K562 (cell line): ENCODE results near the gene RTP5. TPM values are rescaled to one million over a fixed set of nuclear protein-coding genes. Genes with fewer than 3 reads are reported as not detected.

Experiments
- ATAC-seq: fragments of 200-7000 bp; cut with Tn5 transposase; 3 replicates; pipeline ENCODE4 v1.9.1; 2020; ENCODE audit warnings: moderate library complexity
- BruUV-seq: library from RNA; stranded (reverse); fragments of 400-500 nt; replicated peaks from 2 replicates; lab custom pipeline; 2021; lab: Mats Ljungman, UMichigan
- CTCF ChIA-PET: fragments of 300-600 bp; formaldehyde crosslinking; extraction: SDS; loops from one replicate; lab custom pipeline; 2021; ENCODE audit warnings: low intra/inter-chr PET ratio; lab: Yijun Ruan, JAX
- POLR2A ChIA-PET: fragments of 300-600, 350-650 bp; sonication (Branson Sonifier 250); formaldehyde crosslinking; extraction: SDS; loops from one replicate; lab custom pipeline; 2021; ENCODE audit warnings: antibody characterized with exemption, inconsistent platforms; lab: Yijun Ruan, JAX
- DNase-seq, 4 experiments: peaks; one replicate each; pipeline versions ENCODE4 v3.0.0 to v3.0.0-alpha.2; 2011 to 2018; ENCODE audit warnings: low spot score in 3 of 4, mixed read lengths in 3 of 4; ENCODE audit errors: extremely low read depth in 1 of 4
- FAIRE-seq: peaks from 2 replicates; lab custom pipeline; 2011; peaks lifted over from hg19 to GRCh38; lab: Jason Lieb, UNC
- H2AFZ ChIP-seq: 2 replicates; pipeline ENCODE4 v1.6.0; 2011; ENCODE audit warnings: low read depth, low read length, control low read depth, inconsistent platforms
- H3K27ac ChIP-seq: fragments of 200-600 bp; 3 replicates; pipeline ENCODE4 v1.8.0; 2011; ENCODE audit warnings: low read depth, mild to moderate bottlenecking, control low read depth, inconsistent platforms, low read length, moderate library complexity, mixed read lengths; ENCODE audit errors: extremely low read depth
- H3K27me3 ChIP-seq, 2 experiments: fragments of 300-600 bp in 1 of 2; 2 replicates in 1 of 2; 3 replicates in 1 of 2; pipeline versions ENCODE4 v1.6.0 to v1.8.0; 2011; ENCODE audit warnings: inconsistent platforms in 2 of 2, low read length in 2 of 2, mild to moderate bottlenecking in 1 of 2, mixed read lengths in 1 of 2, moderate library complexity in 1 of 2; ENCODE audit not compliant: control insufficient read depth in 2 of 2, insufficient read depth in 2 of 2
- H3K36me3 ChIP-seq: fragments of 300-600 bp; 3 replicates; pipeline ENCODE4 v1.8.0; 2011; ENCODE audit warnings: mild to moderate bottlenecking, low read length, inconsistent platforms; ENCODE audit not compliant: control insufficient read depth, insufficient read depth
- H3K4me1 ChIP-seq, 2 experiments: fragments of 200-600 bp in 1 of 2; replicated peaks in 1 of 2; 2 replicates in 1 of 2; 3 replicates in 1 of 2; pipeline versions ENCODE4 v1.5.1 to v1.8.0; 2011; ENCODE audit warnings: inconsistent platforms in 2 of 2, low read length in 2 of 2, mild to moderate bottlenecking in 1 of 2, mixed read lengths in 1 of 2, moderate library complexity in 1 of 2; ENCODE audit not compliant: control insufficient read depth in 2 of 2, insufficient read depth in 2 of 2
- H3K4me2 ChIP-seq: 2 replicates; pipeline ENCODE4 v1.6.1; 2011; ENCODE audit warnings: low read length, control low read depth, inconsistent platforms, mixed read lengths; ENCODE audit not compliant: insufficient read depth
- H3K4me3 ChIP-seq: fragments of 200-600 bp; sonication (generic), shearing (Covaris generic); 2 replicates; pipeline ENCODE4 v1.5.1; 2016; ENCODE audit warnings: control low read depth, inconsistent platforms
- H3K79me2 ChIP-seq: fragments of 200-600 bp; 3 replicates; pipeline ENCODE4 v1.8.0; 2011; ENCODE audit warnings: low read length, inconsistent platforms; ENCODE audit not compliant: control insufficient read depth, insufficient read depth
- H3K9ac ChIP-seq, 2 experiments: 2 replicates each; pipeline versions ENCODE4 v1.6.0 to v1.6.1; 2011; ENCODE audit warnings: low read depth in 2 of 2, low read length in 2 of 2, control low read depth in 1 of 2, inconsistent platforms in 1 of 2, mild to moderate bottlenecking in 1 of 2, mixed read lengths in 1 of 2; ENCODE audit not compliant: insufficient read depth in 1 of 2
- H3K9me1 ChIP-seq: one replicate; pipeline ENCODE4 v1.6.0; 2011; ENCODE audit warnings: inconsistent platforms, mild to moderate bottlenecking, low read length, moderate library complexity; ENCODE audit not compliant: control insufficient read depth, insufficient read depth
- H3K9me3 ChIP-seq: replicated peaks from 2 replicates; pipeline ENCODE4 v1.5.1; 2011; ENCODE audit warnings: low read depth, low read length, inconsistent platforms; ENCODE audit not compliant: control insufficient read depth, insufficient read depth
- H4K20me1 ChIP-seq: replicated peaks from 2 replicates; pipeline ENCODE4 v1.6.1; 2011; ENCODE audit warnings: low read length, inconsistent platforms, mixed read lengths; ENCODE audit not compliant: control insufficient read depth, insufficient read depth
- CBX1 ChIP-seq: sonication (generic); IDR thresholded peaks from 2 replicates; pipeline ENCODE4 v1.6.1; 2016; ENCODE audit warnings: antibody characterized with exemption, low read depth, mild to moderate bottlenecking
- CCAR2 ChIP-seq: fragments of 200-400 bp; formaldehyde crosslinking; IDR thresholded peaks from 2 replicates; pipeline ENCODE4 v1.6.1; 2017; ENCODE audit warnings: mild to moderate bottlenecking, low read depth, low read length
- CHAMP1 ChIP-seq: fragments of 450-650 bp; IDR thresholded peaks from 2 replicates; pipeline ENCODE4 v1.6.1; 2016; ENCODE audit warnings: mild to moderate bottlenecking
- DNMT1 ChIP-seq: fragments of 450-650 bp; IDR thresholded peaks from 2 replicates; pipeline ENCODE4 v1.6.1; 2016; ENCODE audit warnings: antibody characterized with exemption, mild to moderate bottlenecking
- MTA3 ChIP-seq: fragments of 450-650 bp; formaldehyde crosslinking; IDR thresholded peaks from 2 replicates; pipeline ENCODE4 v1.6.1; 2017; ENCODE audit warnings: mild to moderate bottlenecking, borderline replicate concordance
- MTF1 ChIP-seq: fragments of 250-450 bp; sonication (Bioruptor Pico); IDR thresholded peaks from 2 replicates; pipeline ENCODE4 v1.9.0; 2021; ENCODE audit warnings: moderate library complexity, mild to moderate bottlenecking, inconsistent platforms, borderline replicate concordance
- POLR2A ChIP-seq: fragments of 450-650 bp; conservative IDR thresholded peaks from 2 replicates; pipeline ENCODE4 v1.6.1; 2016
- VEZF1 ChIP-seq: fragments of 200-800 bp; sonication (Bioruptor generic); IDR thresholded peaks from 2 replicates; pipeline ENCODE4 v1.6.1; 2017; ENCODE audit warnings: missing genetic modification characterization, missing compliant biosample characterization
- XRCC3 ChIP-seq: fragments of 450-650 bp; IDR thresholded peaks from 2 replicates; pipeline ENCODE4 v1.6.1; 2017; ENCODE audit warnings: mild to moderate bottlenecking, moderate library complexity
- ZNF699 ChIP-seq: fragments of 250-450 bp; sonication (Bioruptor Pico); IDR thresholded peaks from 2 replicates; pipeline ENCODE4 v1.8.0; 2021; ENCODE audit warnings: mild to moderate bottlenecking, moderate library complexity; ENCODE audit not compliant: insufficient replicate concordance
- WGBS: fragments of 100-300 bp; shearing (Covaris generic); methylation state at CpG from one replicate; pipeline ENCODE4 v1.1.6; 2016; ENCODE audit warnings: low coverage, mixed read lengths; ENCODE audit not compliant: insufficient coverage; ENCODE audit errors: missing lambda C conversion rate; 5-methylcytosine and 5-hydroxymethylcytosine counted together
- in situ Hi-C: fragments of 300-500 bp; cut with MboI; formaldehyde crosslinking; loops from 4 replicates; pipeline ENCODE4 v1.15.0; 2018; ENCODE audit warnings: inconsistent platforms, mixed read lengths
- intact Hi-C: fragments of 100-400 bp; cut with micrococcal nuclease; formaldehyde crosslinking; loops from 2 replicates; pipeline ENCODE4 v1.14.2; 2022
- polyA plus RNA-seq, 8 experiments: library from polyadenylated mRNA; depleted of rRNA in 4 of 8; stranded (reverse) in 5 of 8; unstranded in 3 of 8; fragments of >200 nt; fragmentation: Nextera tagmentation in 2 of 8; fragmentation: Illumina TruSeq in 1 of 8; extraction: Ambion mirVana in 2 of 8; extraction: Trizol in 1 of 8; gene quantifications; 2 replicates each; pipeline versions ENCODE4 v1.2.1 to v1.2.3, GENCODE V29; 2011 to 2014; ENCODE audit warnings: inconsistent platforms in 1 of 8, missing spikeins in 1 of 8
- total RNA-seq, 7 experiments: library from RNA; depleted of rRNA in 6 of 7; stranded (reverse); fragments of >200 nt in 6 of 7; fragmentation: Illumina TruSeq in 2 of 7; extraction: Trizol in 2 of 7; gene quantifications; 2 replicates each; pipeline versions ENCODE4 v1.2.1 to v1.2.3, GENCODE V29; 2011 to 2021; ENCODE audit warnings: low replicate concordance in 1 of 7

RTP5 gene
- total and polyA plus RNA-seq, 9 of the 15 experiments (the other 6 are each of a cell fraction or from before 2014, with no cell fraction given) = not detected

GRCh38 chr2:241879326-241879725 is 9.8 kb downstream of the RTP5 start:
- no peak for FAIRE-seq
- ChIA-PET POLR2A (interaction anchor here (1.0 kb wide), 1 partner anchor 220 kb away, joined by 4 read pairs; no protein-coding TSS in a partner anchor), CTCF (no interaction called here)
- Histone ChIP-seq H4K20me1 (no peaks in the 10 kb centered on the region), H3K4me3 (no peak overlapping the region), H3K27me3 (no peaks in the 10 kb centered on the region), H3K4me1 (peaks cover 14 to 45% of the 10 kb centered on the region in 2 experiments; a peak in 4 of 5 replicates), H3K9me3 (no peaks in the 10 kb centered on the region), H3K36me3 (no peaks in the 10 kb centered on the region), H3K9ac (no peak overlapping the region), H3K27ac (no peak overlapping the region), H3K79me2 (no peaks in the 10 kb centered on the region), H3K4me2 (no peak overlapping the region), H2AFZ (no peak overlapping the region), H3K9me1 (no peaks in the 10 kb centered on the region)
- TF ChIP-seq MTF1 (CRISPR knock-in tag) (no peak), POLR2A (no peak), XRCC3 (no peak), MTA3 (no peak), VEZF1 (CRISPR knock-in tag) (no peak), CCAR2 (no peak), CBX1 (no peak), DNMT1 (no peak), CHAMP1 (no peak), ZNF699 (CRISPR knock-in tag) (no peak)
- 77% methylated on average over 7 of the region's 9 CpGs for WGBS
- intact Hi-C loops (loop anchor here (5.0 kb wide), 1 partner anchor 212 kb away; no protein-coding TSS in a partner anchor), in situ Hi-C loops (loop anchor here (5.0 kb wide), 1 partner anchor 152 kb away; no protein-coding TSS in a partner anchor)
- DNase-seq = no peak
- ATAC-seq = no peak
- BruUV-seq = no TSS peak
